Measurements from ENCODE around the gene TTC7B. TPM values are rescaled to one million over a fixed set of nuclear protein-coding genes. Genes with fewer than 3 reads are reported as not detected.

TTC7B gene
- total and polyA plus RNA-seq, 10 of the 15 experiments (the other 5 are each of a cell fraction or from before 2014, with no cell fraction given) = under 0.01 to 1.1 (median 0.26) TPM; not detected in 2

DNA sequence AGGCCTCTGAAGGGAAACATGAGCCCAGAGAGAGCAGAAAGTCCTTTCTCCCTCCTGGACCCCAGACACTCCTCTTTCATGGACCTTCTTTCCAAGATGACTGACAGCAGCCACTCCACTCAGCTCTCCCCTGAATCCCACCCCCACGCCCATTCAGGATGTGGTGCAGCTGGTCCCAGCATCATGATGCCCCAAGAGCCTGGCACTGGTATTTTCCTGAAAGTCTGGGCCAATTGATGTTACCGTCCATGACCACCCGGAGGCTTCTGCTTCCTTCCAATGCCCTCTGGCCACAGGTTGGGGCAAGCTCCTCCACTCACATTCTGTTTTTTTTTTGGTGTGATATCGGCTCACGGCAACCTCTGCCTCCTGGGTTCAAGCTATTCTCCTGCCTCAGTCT is 306.8 kb downstream of the TTC7B start:
- no peaks in the 10 kb centered on the region for H3K4me1 ChIP-seq (ENCODE audit: control insufficient read depth, insufficient read depth, low read length)
- WGBS (ENCODE audit: insufficient coverage, insufficient replicate concordance, low lambda C conversion rate, missing lambda C conversion rate) = 31% methylated on average over 3 of the region's 5 CpGs
- RAD21 ChIA-PET (ENCODE audit: unreplicated experiment) = no interaction called here
- H3K27ac ChIP-seq (ENCODE audit: control insufficient read depth, insufficient read depth) = no peak overlapping the region
- CTCF ChIA-PET = no interaction called here
- FAIRE-seq = no peak
- H2AFZ ChIP-seq (ENCODE audit: control insufficient read depth, low read depth, low read length) = no peak overlapping the region
- H3K27me3 ChIP-seq (replicated peaks in 1 of 2; ENCODE audit: control insufficient read depth in 2 of 2, insufficient read depth in 2 of 2, low read length in 1 of 2) = no peaks in the 10 kb centered on the region; a peak in 3 of 4 replicates
- H3K4me2 ChIP-seq (ENCODE audit: control insufficient read depth, insufficient read depth) = no peak overlapping the region
- no peaks in the 10 kb centered on the region for H4K20me1 ChIP-seq (ENCODE audit: control insufficient read depth, insufficient read depth)
- H3K79me2 ChIP-seq (ENCODE audit: control insufficient read depth, insufficient read depth, low read length) = no peaks in the 10 kb centered on the region
- DNase-seq (ENCODE audit: low read depth, low spot score) = no peak
- no peaks in the 10 kb centered on the region for H3K9me3 ChIP-seq (replicated peaks; ENCODE audit: control insufficient read depth, insufficient read depth, low read length)
- intact Hi-C loops (cut with micrococcal nuclease; ENCODE audit: unreplicated experiment) = no loop called here
- no peak for TF ChIP-seq CHD2 (IDR thresholded peaks at IDR 0.05; ENCODE audit: borderline replicate concordance, low read depth, low read length)
- TF ChIP-seq NR2C1 (IDR thresholded peaks at IDR 0.05) = no peak
- TF ChIP-seq PAX8 (IDR thresholded peaks at IDR 0.05) = no peak
- no peak for TF ChIP-seq NRF1 (conservative IDR thresholded peaks at IDR 0.05; ENCODE audit: low read depth, low read length)
- TF ChIP-seq ZNF592 (IDR thresholded peaks at IDR 0.05) = no peak
- POLR2A ChIA-PET = no interaction called here
- no peak overlapping the region for H3K9ac ChIP-seq (ENCODE audit: control insufficient read depth, insufficient read depth, low read length)
- H3K4me3 ChIP-seq = no peak overlapping the region
- BruUV-seq (replicated peaks) = no TSS peak
- H3K36me3 ChIP-seq (ENCODE audit: control insufficient read depth in 2 of 2, insufficient read depth in 2 of 2, low read length in 1 of 2) = no peaks in the 10 kb centered on the region
- SMC1A ChIA-PET (ENCODE audit: uncharacterized antibody, unreplicated experiment) = no interaction called here
- ATAC-seq = no peak
- in situ Hi-C loops (cut with MboI) = no loop called here
